Activated T-cell treated with anti-CD3 and anti-CD28 coated beads, Interleukin-2, amount 50 U/mL, for 24 hours (primary cell): ENCODE measurements around the gene COL26A1.
A peak's percentile ranks its signal among the peaks of the same experiment; 100 is the strongest.
"Not testable (repeated sequence)": the region's sequence is repeated elsewhere in the genome, so short reads cannot be mapped to it uniquely, and the experiment has no call there.

Experiments
- DNase-seq: peaks from one replicate; pipeline ENCODE4 v3.0.0-alpha.2; 2020
- H3K27ac Mint-ChIP-seq: 2 replicates; pipeline ENCODE4 v1.8.0; 2020; ENCODE audit warnings: mild to moderate bottlenecking, mixed read lengths
- H3K27me3 Mint-ChIP-seq: 2 replicates; pipeline ENCODE4 v1.8.0; 2020; ENCODE audit warnings: mixed read lengths
- H3K36me3 Mint-ChIP-seq: 2 replicates; pipeline ENCODE4 v1.8.0; 2020; ENCODE audit warnings: low read depth, mixed read lengths
- H3K4me1 Mint-ChIP-seq: 2 replicates; pipeline ENCODE4 v1.8.0; 2020; ENCODE audit warnings: low read depth, mixed read lengths
- H3K4me3 Mint-ChIP-seq: 2 replicates; pipeline ENCODE4 v1.8.0; 2020; ENCODE audit warnings: mild to moderate bottlenecking, moderate library complexity, mixed read lengths
- H3K9me3 Mint-ChIP-seq: 2 replicates; pipeline ENCODE4 v1.8.0; 2020; ENCODE audit warnings: mixed read lengths

The COL26A1 gene

DNA sequence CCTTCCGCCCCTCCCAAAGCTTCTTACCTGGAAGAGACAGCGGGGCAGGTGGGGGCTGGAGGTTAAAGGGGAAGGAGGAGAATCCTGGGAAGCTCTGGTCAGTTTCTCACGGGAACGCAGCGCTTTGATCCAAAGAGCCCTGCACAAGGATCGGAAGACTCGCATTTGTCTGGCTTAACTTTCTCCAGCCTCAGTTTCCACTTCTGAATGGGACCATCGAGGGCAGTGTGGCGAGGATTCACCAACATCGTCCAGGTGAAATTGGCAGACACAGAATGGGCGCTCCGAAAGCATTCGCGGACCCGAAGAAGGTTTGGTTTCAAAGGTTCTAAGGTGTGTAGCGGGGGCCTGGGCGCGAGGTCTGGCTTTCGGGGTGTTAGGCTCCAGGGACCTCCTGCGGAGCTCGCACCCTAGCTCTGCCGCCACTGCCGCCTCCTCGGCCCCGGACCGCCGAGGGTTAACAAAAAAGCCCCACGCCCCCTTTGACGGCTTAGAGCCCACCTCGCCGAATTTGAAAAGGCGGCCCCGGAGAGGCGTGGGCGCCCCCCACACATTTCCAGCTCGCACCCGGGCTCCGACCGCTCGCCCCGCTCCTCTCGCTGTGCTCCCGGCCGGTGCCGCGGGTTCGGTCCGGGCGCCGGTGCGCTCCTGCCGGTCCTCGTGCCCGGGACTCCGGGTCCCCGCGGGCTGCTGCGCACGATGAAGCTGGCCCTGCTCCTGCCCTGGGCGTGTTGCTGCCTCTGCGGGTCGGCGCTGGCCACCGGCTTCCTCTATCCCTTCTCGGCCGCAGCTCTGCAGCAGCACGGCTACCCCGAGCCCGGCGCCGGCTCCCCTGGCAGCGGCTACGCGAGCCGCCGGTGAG, at the start of gene COL26A1:
TSS of gene COL26A1 (plus strand) at position 542 of the 862 bp plus-strand sequence. CDS start at position 700, 158 bp downstream.
- peak; percentile 57 for DNase-seq
- H3K27me3 Mint-ChIP-seq, result peaks cover 35% of the 10 kb centered on the region
- H3K4me1 Mint-ChIP-seq, result peaks cover 15% of the 10 kb centered on the region
- H3K36me3 Mint-ChIP-seq, result no peaks in the 10 kb centered on the region
- peak within 1 kb of the TSS; percentile 35 for H3K4me3 Mint-ChIP-seq
- no peak within 1 kb of the TSS for H3K27ac Mint-ChIP-seq
- no peaks in the 10 kb centered on the region for H3K9me3 Mint-ChIP-seq

GRCh38 chr7:101315336-101315735, 47.3 kb upstream of the COL26A1 start:
- Mint-ChIP-seq H3K27ac (no peak overlapping the region), H3K9me3 (peaks cover 3% of the 10 kb centered on the region), H3K4me1 (no peaks in the 10 kb centered on the region), H3K4me3 (no peak overlapping the region), H3K36me3 (peaks cover 44% of the 10 kb centered on the region), H3K27me3 (peaks cover 5% of the 10 kb centered on the region)
- DNase-seq, result peak; percentile 38

GRCh38 chr7:101319401-101319800, 43.3 kb upstream of the COL26A1 start:
- H3K36me3 Mint-ChIP-seq, result peaks cover 30% of the 10 kb centered on the region
- H3K4me3 Mint-ChIP-seq, result no peak overlapping the region
- no peak for DNase-seq
- peaks cover 14% of the 10 kb centered on the region for H3K4me1 Mint-ChIP-seq
- H3K9me3 Mint-ChIP-seq, result no peaks in the 10 kb centered on the region
- no peak overlapping the region for H3K27ac Mint-ChIP-seq
- no peaks in the 10 kb centered on the region for H3K27me3 Mint-ChIP-seq

DNA sequence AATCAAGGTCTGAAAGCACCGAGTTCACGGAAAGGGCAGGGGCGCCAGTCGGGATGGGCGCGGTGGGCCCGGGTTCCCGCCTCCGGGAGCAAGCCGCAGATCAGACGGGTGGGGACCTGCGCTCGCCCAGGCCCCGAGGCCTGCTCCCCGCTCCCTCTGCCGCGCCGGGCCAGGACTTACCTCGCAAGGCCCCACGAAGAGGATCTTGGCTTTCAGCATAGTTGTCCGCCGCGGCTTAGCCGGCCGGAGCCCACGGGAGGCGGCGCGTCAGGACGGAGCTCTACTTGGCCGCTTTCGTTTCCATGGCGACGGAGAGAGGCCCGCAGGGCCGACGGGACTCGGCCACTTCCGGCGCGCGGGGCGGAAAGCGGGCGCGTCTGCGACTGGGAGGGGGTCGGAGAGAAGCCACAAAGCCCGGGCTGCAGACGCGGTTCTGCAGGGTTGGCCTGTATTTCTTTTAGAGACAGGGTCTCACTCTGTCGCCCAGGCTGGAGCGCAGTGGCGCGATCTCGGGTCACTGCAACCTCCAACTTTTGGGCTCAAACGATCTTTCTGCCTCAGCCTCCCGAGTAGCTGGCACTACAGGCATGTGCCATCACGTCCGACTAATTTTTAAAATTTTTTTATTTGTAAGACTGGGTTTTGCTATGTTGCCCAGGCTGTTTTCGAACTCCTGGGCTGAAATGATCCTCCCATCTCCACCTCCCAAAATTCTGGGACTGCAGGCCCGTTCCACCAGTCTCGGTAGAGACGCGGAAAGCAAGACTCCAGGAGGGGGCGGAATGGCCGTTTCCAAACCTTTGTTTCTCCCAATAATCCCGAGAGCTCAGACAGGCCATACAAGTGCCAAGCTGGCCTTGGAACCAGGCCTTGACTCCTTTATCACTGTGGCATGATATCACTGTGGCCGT, 40.9 kb upstream of the COL26A1 start, which contains the start of gene IFT22:
TSS of gene IFT22 (minus strand) at position 322 of the 911 bp plus-strand sequence. CDS start at position 219, 103 bp downstream.
- H3K36me3 Mint-ChIP-seq, result peaks cover 13% of the 10 kb centered on the region
- DNase-seq, result peak; percentile 90
- H3K9me3 Mint-ChIP-seq, result no peaks in the 10 kb centered on the region
- H3K4me1 Mint-ChIP-seq, result peaks cover 14% of the 10 kb centered on the region
- H3K27ac Mint-ChIP-seq, result peak within 1 kb of the TSS; percentile 86
- no peaks in the 10 kb centered on the region for H3K27me3 Mint-ChIP-seq
- peak within 1 kb of the TSS; percentile 89 for H3K4me3 Mint-ChIP-seq

DNA sequence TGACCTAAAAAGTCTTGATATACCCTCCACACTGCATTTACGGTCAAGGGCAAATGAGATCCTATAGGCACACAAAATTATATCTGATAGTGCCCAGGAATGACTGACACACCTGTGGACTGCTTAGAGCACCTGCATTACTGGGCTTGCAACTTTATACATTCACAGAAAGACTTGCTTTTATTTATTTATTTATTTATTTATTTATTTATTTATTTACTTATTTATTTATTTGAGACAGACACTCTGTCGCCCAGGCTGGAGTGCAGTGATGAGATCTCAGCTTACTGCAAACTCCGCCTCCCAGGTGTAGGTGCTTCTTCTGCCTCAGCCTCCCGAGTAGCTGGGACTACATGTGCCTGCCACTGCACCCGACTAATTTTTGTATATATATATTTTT, 34.5 kb upstream of the COL26A1 start:
- Mint-ChIP-seq H3K4me3 (no peak overlapping the region), H3K27me3 (peaks cover 10% of the 10 kb centered on the region), H3K36me3 (no peaks in the 10 kb centered on the region), H3K27ac (no peak overlapping the region), H3K4me1 (no peaks in the 10 kb centered on the region), H3K9me3 (no peaks in the 10 kb centered on the region)
- no peak for DNase-seq

DNA sequence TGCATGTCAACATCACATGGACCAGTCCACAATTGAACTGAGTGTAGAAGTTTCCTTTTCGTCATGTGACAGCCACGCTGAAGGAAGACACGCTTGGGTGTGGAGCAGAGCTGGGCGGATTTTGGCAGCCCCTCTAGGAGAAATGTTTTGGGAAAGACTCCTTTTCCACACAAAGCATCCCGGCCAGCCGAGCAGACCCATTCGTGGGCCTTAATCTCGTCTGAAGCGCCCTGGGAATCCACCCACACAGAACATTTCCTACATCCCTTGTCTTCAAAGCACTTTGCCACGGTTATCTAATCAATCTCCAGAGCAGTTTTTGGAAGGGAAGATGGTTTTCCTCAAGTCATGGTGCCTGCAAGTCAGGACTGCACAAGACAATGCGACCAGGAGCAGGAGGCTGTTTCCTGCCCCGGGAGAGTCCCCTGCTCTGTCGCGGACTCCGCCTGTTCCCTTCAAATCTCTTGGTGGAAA, 32.6 kb upstream of the COL26A1 start:
- Mint-ChIP-seq H3K27me3 (peaks cover 10% of the 10 kb centered on the region), H3K4me3 (no peak overlapping the region), H3K27ac (no peak overlapping the region), H3K4me1 (no peaks in the 10 kb centered on the region), H3K9me3 (no peaks in the 10 kb centered on the region), H3K36me3 (no peaks in the 10 kb centered on the region)
- DNase-seq, result no peak

- Mint-ChIP-seq H3K27ac (no peak overlapping the region), H3K9me3 (no peaks in the 10 kb centered on the region)
These were observed 30.6 kb upstream of the COL26A1 start for GRCh38 chr7:101332026-101332425.

DNA sequence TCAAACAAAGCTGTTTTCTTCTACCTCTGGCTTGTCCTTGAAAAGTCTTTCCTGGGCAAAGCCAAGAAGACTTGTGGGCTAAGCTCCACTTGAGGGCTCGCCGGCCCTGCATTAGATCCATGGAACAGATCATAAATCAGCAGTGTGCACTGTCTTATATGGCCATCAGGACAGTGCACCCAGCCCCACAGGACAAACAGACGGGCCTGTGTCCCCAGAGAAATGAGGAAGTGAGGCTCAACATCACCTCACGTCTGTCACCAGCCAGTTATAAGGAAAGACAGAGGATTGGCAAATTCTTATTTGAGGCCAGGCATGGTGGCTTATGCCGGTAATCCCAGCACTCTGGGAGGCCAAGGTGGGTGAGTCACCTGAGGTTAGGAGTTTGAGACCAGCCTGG, 28.8 kb upstream of the COL26A1 start:
- Mint-ChIP-seq H3K27me3 (peaks cover 10% of the 10 kb centered on the region), H3K4me3 (no peak overlapping the region), H3K9me3 (no peaks in the 10 kb centered on the region), H3K27ac (no peak overlapping the region), H3K4me1 (no peaks in the 10 kb centered on the region), H3K36me3 (no peaks in the 10 kb centered on the region)
- DNase-seq, result no peak

More at GRCh38 chr7:101332026-101332425, 30.6 kb upstream of the COL26A1 start:
- Mint-ChIP-seq H3K4me3 (no peak overlapping the region), H3K4me1 (no peaks in the 10 kb centered on the region), H3K27me3 (peaks cover 10% of the 10 kb centered on the region), H3K36me3 (no peaks in the 10 kb centered on the region)
- DNase-seq, result no peak

DNA sequence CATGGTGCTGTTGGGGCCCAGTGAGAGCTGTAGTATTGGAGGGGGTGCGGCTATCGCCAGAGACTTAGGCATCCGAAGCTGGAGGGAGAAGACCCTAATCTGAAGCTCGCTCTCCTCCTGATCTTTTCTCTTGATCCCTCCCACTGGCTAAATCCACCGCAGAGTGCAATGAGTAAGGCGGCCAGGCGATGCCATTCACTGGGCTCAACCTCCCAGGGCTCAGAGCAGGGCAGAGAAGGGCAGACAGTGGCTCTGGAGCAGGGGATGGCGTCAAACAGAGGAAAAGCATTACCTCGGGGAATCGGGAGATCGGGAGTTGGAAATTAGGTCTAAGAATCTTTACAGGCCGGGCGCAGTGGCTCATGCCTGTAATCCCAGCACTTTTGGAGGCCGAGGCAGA, 22.3 kb upstream of the COL26A1 start:
- no peaks in the 10 kb centered on the region for H3K9me3 Mint-ChIP-seq
- H3K4me3 Mint-ChIP-seq, result no peak overlapping the region
- H3K27ac Mint-ChIP-seq, result no peak overlapping the region
- no peaks in the 10 kb centered on the region for H3K4me1 Mint-ChIP-seq
- H3K27me3 Mint-ChIP-seq, result peaks cover 4% of the 10 kb centered on the region
- no peaks in the 10 kb centered on the region for H3K36me3 Mint-ChIP-seq
- DNase-seq, result no peak

DNA sequence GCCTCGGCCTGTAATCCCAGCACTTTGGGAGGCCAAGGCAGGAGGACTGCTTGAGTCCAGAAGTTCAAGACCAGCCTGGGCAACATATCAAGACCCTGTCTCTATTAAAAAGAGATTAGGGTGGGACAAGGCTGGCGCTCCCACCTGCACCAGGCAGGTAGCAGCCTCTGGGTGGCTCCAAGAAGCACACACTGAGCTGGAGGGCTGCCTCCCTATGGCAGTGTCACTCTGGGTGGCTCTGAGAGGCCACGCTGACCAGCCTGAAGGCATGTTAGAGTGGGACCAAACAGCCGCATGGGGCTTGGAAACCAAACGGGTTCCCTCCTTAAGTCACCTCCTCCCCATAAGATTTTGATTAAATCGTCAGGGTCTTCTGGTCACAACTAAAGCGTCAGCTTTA, 19.8 kb upstream of the COL26A1 start:
- Mint-ChIP-seq H3K36me3 (no peaks in the 10 kb centered on the region), H3K27me3 (peaks cover 4% of the 10 kb centered on the region), H3K4me1 (no peaks in the 10 kb centered on the region), H3K4me3 (no peak overlapping the region), H3K27ac (no peak overlapping the region), H3K9me3 (no peaks in the 10 kb centered on the region)
- no peak for DNase-seq

DNA sequence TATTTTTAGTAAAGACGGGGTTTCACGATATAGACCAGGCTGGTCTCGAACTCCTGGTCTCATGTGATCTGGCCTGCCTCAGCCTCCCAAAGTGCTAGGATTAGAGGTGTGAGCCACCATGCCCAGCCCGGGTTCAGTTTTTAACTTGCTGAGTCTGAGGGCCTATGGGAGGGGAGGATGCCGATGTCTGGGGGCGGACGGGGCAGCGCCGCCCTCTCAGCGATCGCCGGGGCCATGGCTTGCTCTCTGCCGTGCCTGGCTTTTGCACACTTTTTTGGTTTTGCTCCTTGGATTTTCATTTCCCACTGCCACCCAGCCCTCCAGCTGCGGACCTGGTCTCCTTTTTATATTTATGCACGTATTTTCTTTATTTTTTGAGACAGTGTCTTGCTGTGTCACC, 15.2 kb upstream of the COL26A1 start:
- Mint-ChIP-seq H3K4me3 (no peak overlapping the region), H3K36me3 (no peaks in the 10 kb centered on the region), H3K4me1 (peaks cover 6% of the 10 kb centered on the region), H3K27ac (no peak overlapping the region), H3K27me3 (peaks cover 13% of the 10 kb centered on the region), H3K9me3 (no peaks in the 10 kb centered on the region)
- DNase-seq, result no peak

DNA sequence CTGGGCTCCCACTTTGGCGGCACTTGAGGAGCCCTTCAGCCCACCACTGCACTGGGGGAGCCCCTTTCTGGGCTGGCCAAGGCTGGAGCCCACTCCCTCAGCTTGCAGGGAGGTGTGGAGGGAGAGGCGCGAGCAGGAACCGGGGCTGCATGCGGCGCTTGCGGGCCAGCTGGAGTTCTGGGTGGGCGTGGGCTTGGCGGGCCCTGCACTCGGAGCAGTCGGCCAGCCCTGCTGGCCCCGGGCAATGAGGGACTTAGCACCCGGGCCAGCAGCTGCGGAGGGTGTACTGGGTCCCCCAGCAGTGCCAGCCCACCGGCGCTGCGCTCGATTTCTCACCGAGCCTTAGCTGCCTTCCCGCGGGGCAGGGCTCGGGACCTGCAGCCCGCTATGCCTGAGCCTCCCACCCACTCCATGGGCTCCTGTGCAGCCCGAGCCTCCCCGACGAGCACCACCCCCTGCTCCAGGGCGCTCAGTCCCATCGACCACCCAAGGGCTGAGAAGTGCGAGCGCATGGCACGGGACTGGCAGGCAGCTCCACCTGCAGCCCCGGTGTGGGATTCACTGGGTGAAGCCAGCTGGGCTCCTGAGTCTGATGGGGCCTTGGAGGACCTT, 14.1 kb upstream of the COL26A1 start:
- H3K36me3 Mint-ChIP-seq, H3K9me3 Mint-ChIP-seq, H3K27ac Mint-ChIP-seq, H3K27me3 Mint-ChIP-seq, DNase-seq, H3K4me3 Mint-ChIP-seq: not testable (repeated sequence)
- H3K4me1 Mint-ChIP-seq, result peaks cover 11% of the 10 kb centered on the region

DNA sequence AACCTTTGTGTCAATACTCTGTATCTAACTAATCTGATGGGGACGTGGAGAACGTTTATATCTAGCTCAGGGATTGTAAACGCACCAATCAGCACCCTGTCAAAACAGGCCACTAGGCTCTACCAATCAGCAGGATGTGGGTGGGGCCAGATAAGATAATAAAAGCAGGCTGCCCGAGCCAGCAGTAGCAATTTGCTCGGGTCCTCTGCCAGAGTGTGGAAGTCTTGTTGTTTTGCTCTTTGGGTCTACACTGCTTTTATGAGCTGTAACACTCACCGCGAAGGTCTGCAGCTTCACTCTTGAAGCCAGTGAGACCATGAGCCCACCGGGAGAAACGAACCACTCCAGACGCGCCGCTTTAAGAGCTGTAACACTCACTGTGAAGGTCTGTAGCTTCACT, 13.4 kb upstream of the COL26A1 start:
- not testable (repeated sequence) for H3K27ac Mint-ChIP-seq, H3K4me3 Mint-ChIP-seq

DNA sequence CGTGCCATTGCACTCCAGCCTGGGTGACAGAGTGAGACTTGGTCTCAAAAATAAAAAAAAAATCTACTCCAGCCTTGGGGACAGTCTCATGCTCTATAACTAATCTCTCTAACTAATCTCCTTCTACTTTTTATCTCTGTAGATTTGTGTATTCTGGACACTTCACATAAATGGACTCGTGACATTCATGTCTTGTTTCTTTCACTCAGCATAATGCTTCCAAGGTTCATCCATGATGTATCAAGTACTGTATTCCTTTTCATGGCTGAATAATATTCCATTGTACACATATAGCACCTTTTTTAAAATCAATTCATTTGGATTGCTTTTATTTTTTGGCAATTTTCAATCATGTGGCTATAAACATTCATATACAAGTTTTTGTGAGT, 9.8 kb upstream of the COL26A1 start:
- peaks cover 20% of the 10 kb centered on the region for H3K27me3 Mint-ChIP-seq
- no peak overlapping the region for H3K27ac Mint-ChIP-seq
- DNase-seq, result no peak
- peaks cover 11% of the 10 kb centered on the region for H3K4me1 Mint-ChIP-seq
- no peak overlapping the region for H3K4me3 Mint-ChIP-seq
- H3K36me3 Mint-ChIP-seq, result no peaks in the 10 kb centered on the region
- no peaks in the 10 kb centered on the region for H3K9me3 Mint-ChIP-seq

More for the DNA sequence above, 13.4 kb upstream of the COL26A1 start:
- peaks cover 11% of the 10 kb centered on the region for H3K4me1 Mint-ChIP-seq
- H3K36me3 Mint-ChIP-seq, H3K27me3 Mint-ChIP-seq, DNase-seq, H3K9me3 Mint-ChIP-seq: not testable (repeated sequence)
